Measurements from ENCODE around the gene GSAP. TPM values are rescaled to one million over a fixed set of nuclear protein-coding genes. Genes with fewer than 3 reads are reported as not detected.
"Not testable (repeated sequence)": the region's sequence is repeated elsewhere in the genome, so short reads cannot be mapped to it uniquely, and the experiment has no call there.

Gene GSAP, protein sequence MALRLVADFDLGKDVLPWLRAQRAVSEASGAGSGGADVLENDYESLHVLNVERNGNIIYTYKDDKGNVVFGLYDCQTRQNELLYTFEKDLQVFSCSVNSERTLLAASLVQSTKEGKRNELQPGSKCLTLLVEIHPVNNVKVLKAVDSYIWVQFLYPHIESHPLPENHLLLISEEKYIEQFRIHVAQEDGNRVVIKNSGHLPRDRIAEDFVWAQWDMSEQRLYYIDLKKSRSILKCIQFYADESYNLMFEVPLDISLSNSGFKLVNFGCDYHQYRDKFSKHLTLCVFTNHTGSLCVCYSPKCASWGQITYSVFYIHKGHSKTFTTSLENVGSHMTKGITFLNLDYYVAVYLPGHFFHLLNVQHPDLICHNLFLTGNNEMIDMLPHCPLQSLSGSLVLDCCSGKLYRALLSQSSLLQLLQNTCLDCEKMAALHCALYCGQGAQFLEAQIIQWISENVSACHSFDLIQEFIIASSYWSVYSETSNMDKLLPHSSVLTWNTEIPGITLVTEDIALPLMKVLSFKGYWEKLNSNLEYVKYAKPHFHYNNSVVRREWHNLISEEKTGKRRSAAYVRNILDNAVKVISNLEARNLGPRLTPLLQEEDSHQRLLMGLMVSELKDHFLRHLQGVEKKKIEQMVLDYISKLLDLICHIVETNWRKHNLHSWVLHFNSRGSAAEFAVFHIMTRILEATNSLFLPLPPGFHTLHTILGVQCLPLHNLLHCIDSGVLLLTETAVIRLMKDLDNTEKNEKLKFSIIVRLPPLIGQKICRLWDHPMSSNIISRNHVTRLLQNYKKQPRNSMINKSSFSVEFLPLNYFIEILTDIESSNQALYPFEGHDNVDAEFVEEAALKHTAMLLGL
- 1 to 10 TPM; 3.7 to 7.7 TPM for total RNA-seq

DNA sequence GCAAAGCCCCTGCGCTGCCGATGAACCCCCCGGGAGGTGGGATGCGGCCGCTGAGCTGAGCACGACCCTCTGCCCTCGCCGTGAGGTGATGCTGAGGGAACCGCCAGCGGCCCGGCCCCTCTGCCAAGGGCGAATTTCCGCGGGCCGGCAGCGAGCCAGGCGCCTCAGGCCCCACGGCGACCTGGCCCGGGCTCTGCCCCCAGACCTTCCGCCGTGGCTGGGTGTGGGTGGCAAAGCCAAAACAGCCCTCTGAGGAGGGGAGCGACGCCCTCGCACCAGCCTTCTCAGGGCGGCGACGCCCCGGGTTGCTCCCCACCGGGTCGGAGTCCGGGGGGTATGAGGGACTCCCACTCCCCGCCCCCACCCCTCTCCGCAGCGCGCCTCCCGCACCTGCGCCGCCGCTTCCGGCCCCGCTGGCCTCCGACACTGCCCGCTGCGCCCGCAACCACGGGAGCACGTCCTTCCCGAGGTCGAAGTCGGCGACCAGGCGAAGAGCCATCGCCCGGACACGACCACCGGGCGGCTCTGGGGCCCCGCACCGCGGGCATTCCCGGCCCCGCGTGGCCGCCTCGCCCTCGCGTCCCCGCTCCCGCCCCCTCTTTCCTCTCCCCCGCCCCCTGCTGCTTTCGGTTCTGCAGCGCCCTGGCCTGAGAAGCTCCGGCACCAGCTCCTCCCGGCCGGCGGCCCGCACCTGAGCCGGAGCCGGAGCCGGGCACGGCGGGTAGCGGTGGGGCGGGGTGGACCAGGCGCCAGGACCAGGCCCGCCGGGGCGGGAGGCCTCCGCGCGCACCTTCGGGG is at the start of gene GSAP:
GSAP (minus strand) TSS at position 527 of the 798 bp plus-strand sequence; CDS start at position 499, 28 bp downstream.
- no peak for TF ChIP-seq CTCF (IDR thresholded peaks at IDR 0.05)

GRCh38 chr7:77465256-77465655 is 49.1 kb upstream of the GSAP start:
- no peaks in the 10 kb centered on the region for H3K9me3 ChIP-seq
- H3K4me1 ChIP-seq: no peaks in the 10 kb centered on the region
- H3K4me3 ChIP-seq: no peak overlapping the region
- no peak overlapping the region for H3K27ac ChIP-seq
- intact Hi-C loops (cut with DNase I): no loop called here
- no peak for TF ChIP-seq CTCF (IDR thresholded peaks at IDR 0.05)
- no peak overlapping the region for H3K9ac ChIP-seq (ENCODE audit: low read depth in 2 of 2, low read length in 2 of 2)
- DNase-seq: no peak
- H3K36me3 ChIP-seq: no peaks in the 10 kb centered on the region
- no peaks in the 10 kb centered on the region for H3K27me3 ChIP-seq

More for the DNA sequence above, at the start of gene GSAP:
- Histone ChIP-seq H3K4me1 (no peaks in the 10 kb centered on the region), H3K36me3 (no peaks in the 10 kb centered on the region), H3K27ac (peak within 1 kb of the TSS; percentile 80), H3K9ac (ENCODE audit: low read depth in 2 of 2, low read length in 2 of 2) (peak within 1 kb of the TSS; percentile 77 to 80), H3K4me3 (peak within 1 kb of the TSS; percentile 74), H3K9me3 (no peaks in the 10 kb centered on the region), H3K27me3 (no peaks in the 10 kb centered on the region)
- intact Hi-C loops (cut with DNase I): no loop called here
- peak; percentile 68 for DNase-seq

DNA sequence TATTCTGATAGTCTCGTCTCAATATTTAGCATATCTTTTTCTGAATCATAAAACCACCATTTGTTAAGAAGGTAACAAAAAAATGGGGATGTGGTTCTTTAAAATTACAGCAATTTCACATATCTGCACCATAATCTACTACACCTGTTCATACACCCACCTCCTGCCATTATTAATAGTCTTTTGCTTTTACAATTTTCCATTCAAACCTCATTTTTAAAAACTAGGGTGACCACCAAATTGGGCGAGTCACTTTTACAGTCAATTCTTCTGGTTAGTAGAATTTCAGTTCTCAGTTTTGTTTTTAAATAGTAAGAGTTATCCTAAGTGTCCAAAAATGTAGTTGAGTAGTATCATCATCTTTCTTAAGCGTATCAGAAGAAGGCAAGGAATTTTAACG is 48.4 kb upstream of the GSAP start:
- no peaks in the 10 kb centered on the region for H3K4me1 ChIP-seq
- no peak overlapping the region for H3K27ac ChIP-seq
- no peaks in the 10 kb centered on the region for H3K36me3 ChIP-seq
- no peak for TF ChIP-seq CTCF (IDR thresholded peaks at IDR 0.05)
- no peaks in the 10 kb centered on the region for H3K27me3 ChIP-seq
- no peak overlapping the region for H3K4me3 ChIP-seq
- intact Hi-C loops (cut with DNase I): no loop called here
- no peaks in the 10 kb centered on the region for H3K9me3 ChIP-seq
- no peak overlapping the region for H3K9ac ChIP-seq (ENCODE audit: low read depth in 2 of 2, low read length in 2 of 2)
- no peak for DNase-seq

DNA sequence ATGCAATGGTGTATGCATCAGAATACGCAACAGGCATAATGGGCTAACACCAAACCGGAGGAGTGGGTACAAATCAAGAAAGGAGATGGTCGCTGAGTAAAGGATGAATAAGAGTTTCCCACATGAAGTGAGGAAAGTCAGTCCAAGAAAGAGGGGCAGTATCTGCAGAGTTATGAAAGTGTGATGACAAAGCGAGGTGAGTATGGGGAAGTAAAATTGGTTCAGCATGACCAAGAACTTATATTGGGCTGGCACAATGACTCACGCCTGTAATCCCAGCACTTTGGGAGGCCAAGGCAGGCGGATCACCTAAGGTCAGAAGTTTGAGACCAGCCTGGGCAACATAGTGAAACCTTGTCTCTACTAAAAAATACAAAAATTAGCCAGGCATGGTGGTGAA is 47.5 kb upstream of the GSAP start:
- H3K27me3 ChIP-seq; H3K9me3 ChIP-seq; DNase-seq; H3K27ac ChIP-seq; H3K36me3 ChIP-seq; H3K9ac ChIP-seq (ENCODE audit: low read depth in 2 of 2, low read length in 2 of 2); intact Hi-C loops (cut with DNase I); H3K4me1 ChIP-seq; H3K4me3 ChIP-seq: not testable (repeated sequence)

- Histone ChIP-seq H3K27ac (no peak overlapping the region), H3K4me3 (no peak overlapping the region), H3K9ac (ENCODE audit: low read depth in 2 of 2, low read length in 2 of 2) (no peak overlapping the region), H3K36me3 (no peaks in the 10 kb centered on the region), H3K27me3 (no peaks in the 10 kb centered on the region), H3K4me1 (no peaks in the 10 kb centered on the region), H3K9me3 (no peaks in the 10 kb centered on the region)
- TF ChIP-seq CTCF (IDR thresholded peaks at IDR 0.05): no peak
- DNase-seq: no peak
- intact Hi-C loops (cut with DNase I): no loop called here
Observed at GRCh38 chr7:77461842-77462241, 45.7 kb upstream of the GSAP start.

Measured in colonic mucosa (tissue), 4 donors.